Measurements from ENCODE around the gene ZNF212. TPM values are rescaled to one million over a fixed set of nuclear protein-coding genes. Genes with fewer than 3 reads are reported as not detected.
"Not testable (repeated sequence)": the region's sequence is repeated elsewhere in the genome, so short reads cannot be mapped to it uniquely, and the experiment has no call there.

The ZNF212 gene
- total RNA-seq, 3 donors from 2014 or later (not counting 1 experiment from before 2014, with no cell fraction given), result 11.2 to 23.7 (median 17.0) TPM

- DNase-seq, result no peak
- Mint-ChIP-seq H3K9me3 (no peaks in the 10 kb centered on the region), H3K27me3 (ENCODE audit: low read depth in 2 of 2) (peaks cover 7 to 9% of the 10 kb centered on the region in 2 donors), H3K4me3 (no peak overlapping the region), H3K36me3 (no peaks in the 10 kb centered on the region), H3K4me1 (no peaks in the 10 kb centered on the region), H3K27ac (no peak overlapping the region)
- no peak overlapping the region for H3K27ac ChIP-seq (ENCODE audit: low read length)
- H3K27me3 ChIP-seq (ENCODE audit: control insufficient read depth, insufficient read depth, low read length), result peaks cover 2% of the 10 kb centered on the region
- no peaks in the 10 kb centered on the region for H3K4me1 ChIP-seq (ENCODE audit: control insufficient read depth, insufficient read depth, low read length)
- H3K4me3 ChIP-seq (ENCODE audit: low read length), result no peak overlapping the region
- 66% methylated on average over 7 of the region's 7 CpGs for WGBS (ENCODE audit: insufficient coverage)
- intact Hi-C loops (cut with micrococcal nuclease), result no loop called here
- no peaks in the 10 kb centered on the region for H3K9me3 ChIP-seq (ENCODE audit: control insufficient read depth, insufficient read depth, low read length)
- no peak for TF ChIP-seq CTCF (IDR thresholded peaks at IDR 0.05)
- no peaks in the 10 kb centered on the region for H3K36me3 ChIP-seq (ENCODE audit: control insufficient read depth, insufficient read depth, low read length)
- ATAC-seq, result no peak
Observed at GRCh38 chr7:149228831-149229471, 10.5 kb upstream of the ZNF212 start.

- Mint-ChIP-seq H3K27me3 (ENCODE audit: low read depth in 2 of 2) (peaks cover 7 to 9% of the 10 kb centered on the region in 2 donors), H3K36me3 (no peaks in the 10 kb centered on the region), H3K4me1 (no peaks in the 10 kb centered on the region), H3K27ac (no peak overlapping the region), H3K9me3 (no peaks in the 10 kb centered on the region), H3K4me3 (no peak overlapping the region)
- TF ChIP-seq CTCF (IDR thresholded peaks at IDR 0.05), result no peak
- Histone ChIP-seq H3K27ac (ENCODE audit: low read length) (no peak overlapping the region), H3K9me3 (ENCODE audit: control insufficient read depth, insufficient read depth, low read length) (no peaks in the 10 kb centered on the region), H3K4me3 (ENCODE audit: low read length) (no peak overlapping the region), H3K4me1 (ENCODE audit: control insufficient read depth, insufficient read depth, low read length) (no peaks in the 10 kb centered on the region), H3K27me3 (ENCODE audit: control insufficient read depth, insufficient read depth, low read length) (peaks cover 2% of the 10 kb centered on the region), H3K36me3 (ENCODE audit: control insufficient read depth, insufficient read depth, low read length) (no peaks in the 10 kb centered on the region)
- WGBS (ENCODE audit: insufficient coverage), result 65% methylated on average over 6 of the region's 6 CpGs
- ATAC-seq (no peak), DNase-seq (no peak)
- intact Hi-C loops (cut with micrococcal nuclease), result no loop called here
Observed at GRCh38 chr7:149229526-149229925, 9.9 kb upstream of the ZNF212 start.

GRCh38 chr7:149232362-149232761, 7.1 kb upstream of the ZNF212 start:
- Histone ChIP-seq H3K4me3 (ENCODE audit: low read length) (no peak overlapping the region), H3K27ac (ENCODE audit: low read length) (no peak overlapping the region), H3K9me3 (ENCODE audit: control insufficient read depth, insufficient read depth, low read length) (no peaks in the 10 kb centered on the region), H3K27me3 (ENCODE audit: control insufficient read depth, insufficient read depth, low read length) (peaks cover 2% of the 10 kb centered on the region), H3K36me3 (ENCODE audit: control insufficient read depth, insufficient read depth, low read length) (no peaks in the 10 kb centered on the region), H3K4me1 (ENCODE audit: control insufficient read depth, insufficient read depth, low read length) (no peaks in the 10 kb centered on the region)
- Mint-ChIP-seq H3K36me3 (no peaks in the 10 kb centered on the region), H3K27me3 (ENCODE audit: low read depth in 2 of 2) (peaks cover 7 to 9% of the 10 kb centered on the region in 2 donors), H3K4me1 (no peaks in the 10 kb centered on the region), H3K27ac (no peak overlapping the region), H3K9me3 (no peaks in the 10 kb centered on the region), H3K4me3 (no peak overlapping the region)
- intact Hi-C loops (cut with micrococcal nuclease), result no loop called here
- 81% methylated on average over 2 of the region's 2 CpGs for WGBS (ENCODE audit: insufficient coverage)
- ATAC-seq (no peak), DNase-seq (no peak)
- TF ChIP-seq CTCF (IDR thresholded peaks at IDR 0.05), result no peak

GRCh38 chr7:149233655-149234204, 5.7 kb upstream of the ZNF212 start:
- WGBS (ENCODE audit: insufficient coverage), result 84% methylated on average over 7 of the region's 7 CpGs
- H3K36me3 Mint-ChIP-seq; DNase-seq; H3K4me1 Mint-ChIP-seq; H3K27ac ChIP-seq (ENCODE audit: low read length); H3K9me3 ChIP-seq (ENCODE audit: control insufficient read depth, insufficient read depth, low read length); H3K4me1 ChIP-seq (ENCODE audit: control insufficient read depth, insufficient read depth, low read length); H3K4me3 ChIP-seq (ENCODE audit: low read length); intact Hi-C loops (cut with micrococcal nuclease); ATAC-seq; H3K27ac Mint-ChIP-seq; H3K9me3 Mint-ChIP-seq; H3K36me3 ChIP-seq (ENCODE audit: control insufficient read depth, insufficient read depth, low read length); H3K27me3 ChIP-seq (ENCODE audit: control insufficient read depth, insufficient read depth, low read length); H3K4me3 Mint-ChIP-seq: not testable (repeated sequence)
- peaks cover 9 to 10% of the 10 kb centered on the region in 2 donors for H3K27me3 Mint-ChIP-seq (ENCODE audit: low read depth in 2 of 2)

Measured in natural killer cell (primary cell).